AG09309 (cell line): Measurements from ENCODE around the gene NRG3.
"Not testable (repeated sequence)": the region's sequence is repeated elsewhere in the genome, so short reads cannot be mapped to it uniquely, and the experiment has no call there.

Experiments
- DNase-seq: peaks from one replicate; pipeline ENCODE4 v3.0.0-alpha.2; 2010; ENCODE audit warnings: low read depth
- H3K4me3 ChIP-seq: 2 replicates; pipeline ENCODE4 v1.5.1; 2011; ENCODE audit warnings: mild to moderate bottlenecking, low read depth, low read length, moderate library complexity; ENCODE audit not compliant: control insufficient read depth
- TF ChIP-seq, protein P1 (sequence below): IDR thresholded peaks from 2 replicates; pipeline ENCODE4 v1.5.1; 2011; ENCODE audit warnings: mild to moderate bottlenecking, low read depth, low read length, inconsistent platforms; ENCODE audit not compliant: insufficient read depth, control insufficient read depth; ENCODE audit errors: missing control alignments

Gene NRG3

DNA sequence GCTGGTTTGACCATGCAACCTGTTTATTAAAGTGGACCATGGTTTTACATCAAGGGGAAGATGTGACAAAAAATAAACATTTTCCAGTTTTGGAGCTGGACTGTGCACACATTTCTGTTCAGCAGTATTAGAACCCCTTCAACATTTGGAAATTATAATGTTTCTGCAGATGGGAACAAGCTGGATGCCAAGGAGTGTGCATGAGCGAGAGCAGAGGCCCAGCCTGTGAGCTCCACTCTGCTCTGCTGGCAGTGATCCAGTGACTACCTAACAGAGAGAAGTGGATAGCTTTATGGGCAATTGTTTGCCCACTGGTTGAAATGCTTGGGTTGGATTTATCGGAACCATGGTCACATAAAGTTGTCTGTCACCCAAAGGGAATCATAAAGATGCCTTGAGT is 456.7 kb downstream of the NRG3 start:
- no peak overlapping the region for H3K4me3 ChIP-seq
- no peak for DNase-seq
- TF ChIP-seq, protein P1, sequence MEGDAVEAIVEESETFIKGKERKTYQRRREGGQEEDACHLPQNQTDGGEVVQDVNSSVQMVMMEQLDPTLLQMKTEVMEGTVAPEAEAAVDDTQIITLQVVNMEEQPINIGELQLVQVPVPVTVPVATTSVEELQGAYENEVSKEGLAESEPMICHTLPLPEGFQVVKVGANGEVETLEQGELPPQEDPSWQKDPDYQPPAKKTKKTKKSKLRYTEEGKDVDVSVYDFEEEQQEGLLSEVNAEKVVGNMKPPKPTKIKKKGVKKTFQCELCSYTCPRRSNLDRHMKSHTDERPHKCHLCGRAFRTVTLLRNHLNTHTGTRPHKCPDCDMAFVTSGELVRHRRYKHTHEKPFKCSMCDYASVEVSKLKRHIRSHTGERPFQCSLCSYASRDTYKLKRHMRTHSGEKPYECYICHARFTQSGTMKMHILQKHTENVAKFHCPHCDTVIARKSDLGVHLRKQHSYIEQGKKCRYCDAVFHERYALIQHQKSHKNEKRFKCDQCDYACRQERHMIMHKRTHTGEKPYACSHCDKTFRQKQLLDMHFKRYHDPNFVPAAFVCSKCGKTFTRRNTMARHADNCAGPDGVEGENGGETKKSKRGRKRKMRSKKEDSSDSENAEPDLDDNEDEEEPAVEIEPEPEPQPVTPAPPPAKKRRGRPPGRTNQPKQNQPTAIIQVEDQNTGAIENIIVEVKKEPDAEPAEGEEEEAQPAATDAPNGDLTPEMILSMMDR: no peak

DNA sequence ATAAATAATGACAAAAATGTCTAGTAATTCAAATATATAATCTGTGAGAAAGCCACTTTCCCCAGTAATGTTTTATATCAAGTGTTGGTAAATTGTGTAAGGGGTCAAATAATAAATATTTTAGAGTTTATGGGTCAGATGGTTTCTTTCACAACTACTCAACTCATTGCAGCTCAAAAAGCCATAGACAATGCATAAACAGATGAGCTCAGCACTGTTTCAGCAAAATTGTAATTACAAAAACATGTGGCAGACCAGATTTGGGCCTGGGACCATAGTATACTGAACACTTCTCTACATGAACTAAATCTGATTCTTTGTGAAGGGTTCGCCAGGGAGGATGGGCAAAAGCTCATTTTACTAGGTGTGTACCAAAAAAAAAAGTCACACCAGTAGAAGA is 460.8 kb downstream of the NRG3 start:
- TF ChIP-seq, protein P1: no peak
- H3K4me3 ChIP-seq: no peak overlapping the region
- DNase-seq: no peak

DNA sequence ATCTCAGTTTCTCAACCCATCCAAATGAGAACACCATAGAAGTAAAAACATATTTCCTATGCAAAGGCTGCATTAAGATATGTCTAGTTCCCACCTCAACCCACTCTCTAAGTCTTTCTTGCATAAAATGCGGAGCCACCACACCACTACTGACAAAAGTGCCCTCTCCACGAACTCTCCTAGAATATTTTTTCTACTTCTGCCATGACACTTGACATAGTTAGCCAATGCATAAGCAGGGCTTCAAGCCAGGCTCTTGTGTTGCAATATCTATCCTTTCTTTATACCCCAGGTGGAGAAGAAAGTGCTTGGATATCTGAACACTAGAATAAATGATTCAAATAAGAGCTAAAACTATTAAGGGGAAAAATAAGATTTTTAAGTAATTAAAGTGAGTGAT is 465.2 kb downstream of the NRG3 start:
- TF ChIP-seq, protein P1: no peak
- no peak overlapping the region for H3K4me3 ChIP-seq
- DNase-seq: no peak

DNA sequence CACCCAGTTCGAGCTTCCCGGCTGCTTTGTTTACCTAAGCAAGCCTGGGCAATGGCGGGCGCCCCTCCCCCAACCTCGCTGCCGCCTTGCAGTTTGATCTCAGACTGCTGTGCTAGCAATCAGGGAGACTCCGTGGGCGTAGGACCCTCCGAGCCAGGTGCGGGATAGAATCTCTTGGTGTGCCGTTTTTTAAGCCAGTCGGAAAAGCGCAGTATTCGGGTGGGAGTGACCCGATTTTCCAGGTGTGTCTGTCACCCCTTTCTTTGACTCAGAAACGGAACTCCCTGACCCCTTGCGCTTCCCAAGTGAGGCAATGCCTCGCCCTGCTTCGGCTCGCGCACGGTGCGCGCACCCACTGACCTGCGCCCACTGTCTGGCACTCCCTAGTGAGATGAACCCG is 474.6 kb downstream of the NRG3 start:
- H3K4me3 ChIP-seq, DNase-seq: not testable (repeated sequence)

DNA sequence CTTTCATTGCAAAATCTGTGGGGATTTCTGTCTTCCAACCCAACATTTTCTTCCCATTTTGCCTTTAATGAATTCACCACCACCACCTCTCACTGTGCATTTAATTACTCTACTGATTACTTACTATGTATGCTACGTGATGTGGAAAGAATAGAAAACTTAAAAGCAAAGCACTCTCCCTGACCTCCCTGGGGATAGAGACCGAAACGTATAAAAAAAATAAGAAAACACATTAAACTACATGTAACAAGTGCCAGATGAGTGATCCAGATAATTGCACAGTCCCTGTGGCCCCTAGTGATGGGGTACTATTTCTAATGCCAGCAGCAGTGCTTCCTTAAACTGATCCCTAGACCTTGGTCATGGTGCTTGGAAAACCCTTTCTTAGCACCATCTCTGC is 478.4 kb downstream of the NRG3 start:
- TF ChIP-seq, protein P1: no peak
- no peak overlapping the region for H3K4me3 ChIP-seq
- no peak for DNase-seq

DNA sequence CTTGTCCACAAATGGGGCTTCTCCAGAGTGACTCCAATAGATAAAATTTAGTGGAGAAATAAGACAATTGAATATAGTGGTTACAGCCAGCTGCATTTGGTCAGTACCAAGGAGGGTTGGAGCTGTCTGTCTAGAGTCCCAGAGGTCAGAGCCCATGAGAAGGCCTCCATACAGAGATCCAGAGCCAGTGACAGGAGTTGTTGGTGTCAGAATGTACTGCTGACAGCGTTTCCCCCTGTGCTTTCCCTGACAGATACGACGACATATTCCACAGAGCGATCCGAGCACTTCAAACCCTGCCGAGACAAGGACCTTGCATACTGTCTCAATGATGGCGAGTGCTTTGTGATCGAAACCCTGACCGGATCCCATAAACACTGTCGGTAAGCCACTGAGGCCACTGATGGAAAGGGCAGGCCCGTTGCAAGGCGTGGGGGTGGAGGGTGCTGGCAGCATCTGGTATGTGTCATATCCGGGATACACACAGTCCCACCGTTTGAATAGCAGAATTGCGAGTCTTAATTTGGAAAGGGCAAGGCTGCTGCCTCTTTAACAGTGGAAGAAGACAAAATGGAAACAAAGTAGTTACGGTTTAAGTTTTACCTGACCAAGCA is 483.6 kb downstream of the NRG3 start:
- TF ChIP-seq, protein P1: no peak
- H3K4me3 ChIP-seq: no peak overlapping the region

DNA sequence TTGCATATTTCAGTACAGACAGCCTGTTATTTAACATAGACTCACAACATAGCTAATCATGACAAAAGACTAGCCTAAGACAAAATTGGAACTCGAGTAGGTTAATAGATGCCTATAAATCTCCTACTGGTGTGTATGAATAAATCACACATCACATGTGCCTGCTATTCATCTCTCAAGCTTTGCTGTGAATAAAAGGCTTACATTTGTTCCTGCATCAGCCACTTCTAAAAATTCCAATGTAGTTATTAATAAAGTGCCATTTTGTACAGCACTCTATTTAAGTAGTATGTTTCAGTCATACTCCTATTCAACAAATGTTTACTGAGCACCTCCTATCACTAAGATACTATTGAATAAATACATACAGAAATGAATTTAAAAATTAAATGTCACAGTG is 486.3 kb downstream of the NRG3 start:
- no peak overlapping the region for H3K4me3 ChIP-seq
- TF ChIP-seq, protein P1: no peak
- no peak for DNase-seq

More for the DNA sequence above, 483.6 kb downstream of the NRG3 start:
- DNase-seq: no peak
